Type B pancreatic cell (in vitro differentiated cells): ENCODE measurements around the gene PLD4. TPM values are rescaled to one million over a fixed set of nuclear protein-coding genes. Genes with fewer than 3 reads are reported as not detected.

ENCODE experiments used
- DNase-seq: peaks from one replicate; pipeline ENCODE4 v3.0.0; 2021; ENCODE audit warnings: mixed read lengths; ENCODE audit not compliant: unreplicated experiment; ENCODE audit errors: extremely low spot score
- H3K27ac Mint-ChIP-seq: 2 replicates; pipeline ENCODE4 v1.8.0; 2021; ENCODE audit warnings: mild to moderate bottlenecking, mixed read lengths
- H3K27me3 Mint-ChIP-seq: 2 replicates; pipeline ENCODE4 v1.8.0; 2021; ENCODE audit warnings: mixed read lengths
- H3K36me3 Mint-ChIP-seq: 2 replicates; pipeline ENCODE4 v1.8.0; 2021; ENCODE audit warnings: mixed read lengths
- H3K4me1 Mint-ChIP-seq: one replicate; pipeline ENCODE4 v1.8.0; 2021; ENCODE audit warnings: mixed read lengths; ENCODE audit not compliant: unreplicated experiment
- H3K4me3 Mint-ChIP-seq: 2 replicates; pipeline ENCODE4 v1.8.0; 2021; ENCODE audit warnings: mild to moderate bottlenecking, mixed read lengths
- H3K9me3 Mint-ChIP-seq: 2 replicates; pipeline ENCODE4 v1.8.0; 2021; ENCODE audit warnings: mixed read lengths
- total RNA-seq: library from RNA; stranded (reverse); gene quantifications from 2 replicates; pipeline ENCODE4 v1.2.1, GENCODE V29; 2021; ENCODE audit warnings: low replicate concordance
- TF ChIP-seq, protein P1 (sequence below): fragments of 200-600 bp; sonication (generic); conservative IDR thresholded peaks from 2 replicates; pipeline ENCODE4 v1.5.0; 2021; ENCODE audit warnings: antibody characterized with exemption, mild to moderate bottlenecking

The PLD4 gene
- total RNA-seq, 1 donor from 2014 or later: 0.17 TPM

DNA sequence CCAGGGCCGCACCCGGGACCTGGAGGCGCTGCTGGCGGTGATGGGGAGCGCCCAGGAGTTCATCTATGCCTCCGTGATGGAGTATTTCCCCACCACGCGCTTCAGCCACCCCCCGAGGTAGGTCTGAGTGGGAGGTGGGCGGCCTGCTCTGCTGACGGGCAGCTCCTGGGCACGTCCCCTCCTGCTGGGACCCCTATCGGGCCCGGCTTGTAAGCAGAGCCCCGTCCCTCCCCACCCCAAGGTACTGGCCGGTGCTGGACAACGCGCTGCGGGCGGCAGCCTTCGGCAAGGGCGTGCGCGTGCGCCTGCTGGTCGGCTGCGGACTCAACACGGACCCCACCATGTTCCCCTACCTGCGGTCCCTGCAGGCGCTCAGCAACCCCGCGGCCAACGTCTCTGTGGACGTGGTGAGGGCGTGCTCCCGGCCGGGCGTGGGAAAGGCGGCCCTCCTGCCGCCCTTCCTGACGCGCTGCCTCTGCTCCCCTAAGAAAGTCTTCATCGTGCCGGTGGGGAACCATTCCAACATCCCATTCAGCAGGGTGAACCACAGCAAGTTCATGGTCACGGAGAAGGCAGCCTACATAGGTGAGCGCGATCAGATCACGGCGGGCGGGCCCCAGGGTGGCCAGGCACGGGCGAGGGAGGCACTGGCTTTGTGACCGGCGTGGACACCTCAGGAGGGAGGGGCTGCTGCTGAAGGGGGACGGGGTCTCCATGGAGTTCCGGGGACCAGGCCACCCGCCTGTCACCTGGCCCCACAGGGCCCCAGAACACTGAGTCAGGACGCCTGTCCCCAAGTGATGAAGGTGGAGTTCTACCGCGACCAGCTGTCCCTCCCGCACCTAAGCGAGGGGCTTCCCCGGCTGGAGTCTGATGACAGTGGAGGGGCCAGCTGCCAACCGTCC is 7.3 kb downstream of the PLD4 start:
- TF ChIP-seq, protein P1, sequence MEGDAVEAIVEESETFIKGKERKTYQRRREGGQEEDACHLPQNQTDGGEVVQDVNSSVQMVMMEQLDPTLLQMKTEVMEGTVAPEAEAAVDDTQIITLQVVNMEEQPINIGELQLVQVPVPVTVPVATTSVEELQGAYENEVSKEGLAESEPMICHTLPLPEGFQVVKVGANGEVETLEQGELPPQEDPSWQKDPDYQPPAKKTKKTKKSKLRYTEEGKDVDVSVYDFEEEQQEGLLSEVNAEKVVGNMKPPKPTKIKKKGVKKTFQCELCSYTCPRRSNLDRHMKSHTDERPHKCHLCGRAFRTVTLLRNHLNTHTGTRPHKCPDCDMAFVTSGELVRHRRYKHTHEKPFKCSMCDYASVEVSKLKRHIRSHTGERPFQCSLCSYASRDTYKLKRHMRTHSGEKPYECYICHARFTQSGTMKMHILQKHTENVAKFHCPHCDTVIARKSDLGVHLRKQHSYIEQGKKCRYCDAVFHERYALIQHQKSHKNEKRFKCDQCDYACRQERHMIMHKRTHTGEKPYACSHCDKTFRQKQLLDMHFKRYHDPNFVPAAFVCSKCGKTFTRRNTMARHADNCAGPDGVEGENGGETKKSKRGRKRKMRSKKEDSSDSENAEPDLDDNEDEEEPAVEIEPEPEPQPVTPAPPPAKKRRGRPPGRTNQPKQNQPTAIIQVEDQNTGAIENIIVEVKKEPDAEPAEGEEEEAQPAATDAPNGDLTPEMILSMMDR: no peak
- H3K27ac Mint-ChIP-seq: no peak overlapping the region
- no peaks in the 10 kb centered on the region for H3K9me3 Mint-ChIP-seq
- no peak for DNase-seq
- no peaks in the 10 kb centered on the region for H3K36me3 Mint-ChIP-seq
- H3K4me3 Mint-ChIP-seq: peak overlapping the region; percentile 76
- peaks cover 45% of the 10 kb centered on the region for H3K27me3 Mint-ChIP-seq
- no peaks in the 10 kb centered on the region for H3K4me1 Mint-ChIP-seq

DNA sequence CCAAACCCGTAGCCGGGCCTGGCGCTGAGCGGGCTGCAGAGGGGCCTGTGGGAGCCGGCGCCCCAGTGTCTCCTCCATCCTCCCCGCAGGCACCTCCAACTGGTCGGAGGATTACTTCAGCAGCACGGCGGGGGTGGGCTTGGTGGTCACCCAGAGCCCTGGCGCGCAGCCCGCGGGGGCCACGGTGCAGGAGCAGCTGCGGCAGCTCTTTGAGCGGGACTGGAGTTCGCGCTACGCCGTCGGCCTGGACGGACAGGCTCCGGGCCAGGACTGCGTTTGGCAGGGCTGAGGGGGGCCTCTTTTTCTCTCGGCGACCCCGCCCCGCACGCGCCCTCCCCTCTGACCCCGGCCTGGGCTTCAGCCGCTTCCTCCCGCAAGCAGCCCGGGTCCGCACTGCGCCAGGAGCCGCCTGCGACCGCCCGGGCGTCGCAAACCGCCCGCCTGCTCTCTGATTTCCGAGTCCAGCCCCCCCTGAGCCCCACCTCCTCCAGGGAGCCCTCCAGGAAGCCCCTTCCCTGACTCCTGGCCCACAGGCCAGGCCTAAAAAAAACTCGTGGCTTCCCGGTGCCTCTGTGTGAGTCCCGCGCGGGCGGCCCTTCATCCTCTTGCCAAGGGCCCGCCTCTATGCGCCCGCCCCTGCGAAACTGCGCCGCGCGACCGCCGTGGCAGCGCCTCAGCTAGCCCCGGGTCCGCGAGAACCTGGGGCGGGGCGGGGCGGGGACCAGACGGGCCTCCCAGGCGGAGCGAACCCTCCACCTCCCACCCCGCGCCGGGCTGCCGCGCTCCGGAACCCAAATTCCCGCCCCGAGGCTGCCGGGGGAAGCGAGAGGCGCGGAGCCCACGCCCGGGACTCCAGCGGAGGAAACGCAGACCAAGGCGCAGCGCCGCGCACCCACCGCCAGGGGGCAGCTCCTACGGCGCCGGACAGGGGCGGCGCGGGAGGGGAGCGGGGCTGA is 8.3 kb downstream of the PLD4 start:
- Mint-ChIP-seq H3K27me3 (peaks cover 54% of the 10 kb centered on the region), H3K36me3 (no peaks in the 10 kb centered on the region), H3K4me3 (peak overlapping the region; percentile 70), H3K4me1 (no peaks in the 10 kb centered on the region), H3K27ac (no peak overlapping the region), H3K9me3 (no peaks in the 10 kb centered on the region)
- TF ChIP-seq, protein P1: peak; percentile 81
- DNase-seq: peak; percentile 92

DNA sequence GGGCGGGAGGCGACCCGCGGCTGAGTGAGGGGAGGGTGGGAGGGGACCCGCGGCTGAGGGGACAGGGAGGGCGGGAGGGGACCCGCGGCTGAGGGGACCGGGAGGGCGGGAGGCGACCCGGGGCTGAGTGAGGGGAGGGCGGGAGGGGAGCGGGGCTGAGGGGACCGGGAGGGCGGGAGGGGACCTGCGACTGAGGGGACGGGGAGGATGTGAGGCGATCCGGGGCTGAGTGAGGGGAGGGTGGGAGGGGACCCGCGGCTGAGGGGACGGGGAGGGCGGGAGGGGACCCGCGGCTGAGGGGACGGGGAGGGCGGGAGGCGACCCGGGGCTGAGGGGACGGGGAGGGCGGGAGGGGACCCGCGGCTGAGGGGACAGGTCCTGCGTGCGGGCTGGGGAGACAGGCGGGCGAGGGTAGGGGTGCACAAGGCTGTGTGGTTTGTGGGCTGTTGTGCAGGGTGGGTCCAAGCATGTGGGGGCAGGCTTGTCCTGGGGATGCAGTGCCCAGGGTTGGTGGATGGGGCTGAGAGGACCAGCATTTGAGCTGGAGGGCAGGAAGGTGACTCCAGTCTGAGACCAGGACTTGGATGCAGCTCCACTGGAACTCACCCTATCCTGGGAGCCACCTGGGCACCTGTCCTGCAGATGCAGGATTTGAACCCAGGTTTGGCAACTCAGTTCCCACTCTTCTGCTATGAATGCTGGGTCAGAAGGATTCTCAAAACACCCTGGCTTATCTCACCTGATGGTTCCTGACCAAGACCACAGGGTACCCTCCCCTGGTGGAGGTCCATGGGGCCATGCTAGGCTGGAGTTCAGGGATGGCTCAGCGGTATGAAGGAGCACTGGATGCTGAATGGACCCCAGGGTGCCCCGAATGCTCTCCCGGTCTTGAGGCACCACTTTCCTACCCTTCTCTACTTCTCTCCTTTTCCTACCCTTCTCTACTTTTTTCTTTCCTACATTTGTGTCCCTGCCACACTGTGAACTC is 9.4 kb downstream of the PLD4 start:
- Mint-ChIP-seq H3K9me3 (no peaks in the 10 kb centered on the region), H3K4me1 (no peaks in the 10 kb centered on the region), H3K36me3 (no peaks in the 10 kb centered on the region), H3K4me3 (peak overlapping the region; percentile 82), H3K27ac (peak overlapping the region; percentile 17), H3K27me3 (peaks cover 65% of the 10 kb centered on the region)
- no peak for DNase-seq
- TF ChIP-seq, protein P1: no peak

DNA sequence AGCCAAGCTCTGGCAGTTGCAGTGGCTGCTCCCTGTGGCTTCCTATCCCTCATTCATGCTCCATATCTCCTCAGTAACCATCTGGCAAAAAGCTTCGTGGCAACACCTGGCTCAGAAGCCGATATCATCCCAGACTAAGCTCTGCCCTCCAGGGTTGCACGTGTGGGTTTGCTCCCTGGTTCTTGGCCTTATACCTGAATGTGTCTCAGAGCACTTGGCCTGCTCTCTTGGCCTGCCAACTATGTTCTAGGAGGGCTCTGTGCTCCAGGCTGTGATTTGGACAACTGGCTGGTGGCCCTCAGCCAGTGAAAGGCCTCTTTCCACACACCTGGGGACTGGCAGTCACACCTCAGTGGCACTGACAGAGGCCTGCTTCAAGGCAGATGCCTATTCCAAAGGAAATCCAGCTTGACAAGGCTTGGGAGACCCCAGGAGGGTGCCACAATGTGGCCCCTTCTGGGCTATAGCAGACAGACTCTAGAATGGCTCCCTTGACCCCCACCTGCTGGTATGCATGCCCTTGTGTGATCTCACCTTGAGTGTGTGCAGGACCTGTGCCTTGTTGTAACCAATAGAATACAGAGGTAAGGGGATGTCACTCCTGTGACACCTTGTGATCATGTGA is 10.5 kb downstream of the PLD4 start:
- Mint-ChIP-seq H3K9me3 (no peaks in the 10 kb centered on the region), H3K4me1 (no peaks in the 10 kb centered on the region)

More for the DNA sequence above, 10.5 kb downstream of the PLD4 start:
- H3K27me3 Mint-ChIP-seq: peaks cover 72% of the 10 kb centered on the region
- H3K4me3 Mint-ChIP-seq: peak overlapping the region; percentile 82
- TF ChIP-seq, protein P1: no peak
- no peaks in the 10 kb centered on the region for H3K36me3 Mint-ChIP-seq
- DNase-seq: no peak
- H3K27ac Mint-ChIP-seq: no peak overlapping the region
